ENCODE measurements around the gene FYN.

The FYN gene

DNA sequence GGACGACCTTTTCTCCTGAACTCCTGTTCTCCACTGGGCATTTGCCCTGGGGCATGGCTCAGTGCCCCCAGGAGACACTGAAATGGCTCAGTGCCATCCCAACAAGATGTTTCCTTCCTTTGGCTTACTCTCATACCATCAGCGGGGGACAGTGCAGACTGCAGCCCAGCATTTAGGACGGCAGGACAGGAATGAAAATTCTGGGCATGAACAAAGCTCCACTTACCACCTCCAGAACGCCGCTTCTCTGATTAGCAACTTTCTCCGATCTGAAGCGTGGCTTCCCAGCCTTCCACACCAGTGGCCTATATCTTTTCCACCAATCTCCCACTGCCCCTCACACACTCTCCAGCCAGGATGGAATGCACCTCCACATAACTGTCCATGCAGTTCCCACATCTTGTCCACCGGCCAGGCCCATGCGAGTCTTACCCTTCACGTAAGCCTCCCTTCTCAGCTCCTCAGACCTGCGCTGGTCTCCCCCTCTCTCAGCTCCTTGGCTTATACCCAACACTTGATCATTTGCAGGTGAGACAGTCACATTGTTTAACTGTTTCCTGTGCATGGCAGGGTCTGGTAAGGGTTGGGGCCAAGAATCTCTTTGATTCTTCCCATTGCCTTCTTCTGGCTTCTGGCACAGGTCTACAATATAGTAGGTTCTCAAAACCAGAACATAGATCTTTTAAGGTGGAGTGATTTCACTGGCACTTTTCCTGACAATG lies 114.5 kb downstream of the FYN start:
- DNase-seq (ENCODE audit: low read depth): no peak
- TF ChIP-seq, protein P1, sequence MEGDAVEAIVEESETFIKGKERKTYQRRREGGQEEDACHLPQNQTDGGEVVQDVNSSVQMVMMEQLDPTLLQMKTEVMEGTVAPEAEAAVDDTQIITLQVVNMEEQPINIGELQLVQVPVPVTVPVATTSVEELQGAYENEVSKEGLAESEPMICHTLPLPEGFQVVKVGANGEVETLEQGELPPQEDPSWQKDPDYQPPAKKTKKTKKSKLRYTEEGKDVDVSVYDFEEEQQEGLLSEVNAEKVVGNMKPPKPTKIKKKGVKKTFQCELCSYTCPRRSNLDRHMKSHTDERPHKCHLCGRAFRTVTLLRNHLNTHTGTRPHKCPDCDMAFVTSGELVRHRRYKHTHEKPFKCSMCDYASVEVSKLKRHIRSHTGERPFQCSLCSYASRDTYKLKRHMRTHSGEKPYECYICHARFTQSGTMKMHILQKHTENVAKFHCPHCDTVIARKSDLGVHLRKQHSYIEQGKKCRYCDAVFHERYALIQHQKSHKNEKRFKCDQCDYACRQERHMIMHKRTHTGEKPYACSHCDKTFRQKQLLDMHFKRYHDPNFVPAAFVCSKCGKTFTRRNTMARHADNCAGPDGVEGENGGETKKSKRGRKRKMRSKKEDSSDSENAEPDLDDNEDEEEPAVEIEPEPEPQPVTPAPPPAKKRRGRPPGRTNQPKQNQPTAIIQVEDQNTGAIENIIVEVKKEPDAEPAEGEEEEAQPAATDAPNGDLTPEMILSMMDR (IDR thresholded peaks at IDR 0.05; ENCODE audit: low read length, missing control alignments): no peak
- no peak overlapping the region for H3K4me3 ChIP-seq (replicated peaks; ENCODE audit: low read depth, low read length)

DNA sequence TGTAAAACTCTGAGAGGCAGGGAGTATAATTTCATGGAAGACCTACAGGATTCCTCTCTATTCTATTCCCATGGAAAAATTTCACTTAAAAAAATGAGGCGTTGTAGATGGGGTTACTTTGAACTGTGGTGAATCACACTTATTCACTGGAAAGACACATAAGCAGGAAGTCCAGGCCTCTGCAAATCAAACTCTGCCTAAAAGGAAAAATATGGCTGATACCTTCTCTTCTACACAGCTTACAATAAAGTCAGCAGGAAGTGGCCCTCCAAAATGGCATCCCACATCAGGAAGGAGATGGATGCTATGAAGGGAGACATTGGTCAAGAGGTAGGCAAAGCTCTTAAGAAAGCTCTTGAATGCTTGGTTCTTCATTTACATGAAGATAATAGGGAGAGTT lies 115.9 kb downstream of the FYN start:
- TF ChIP-seq, protein P1 (IDR thresholded peaks at IDR 0.05; ENCODE audit: low read length, missing control alignments): no peak
- H3K4me3 ChIP-seq (replicated peaks; ENCODE audit: low read depth, low read length): no peak overlapping the region
- peak; percentile 59 for DNase-seq (ENCODE audit: low read depth)

DNA sequence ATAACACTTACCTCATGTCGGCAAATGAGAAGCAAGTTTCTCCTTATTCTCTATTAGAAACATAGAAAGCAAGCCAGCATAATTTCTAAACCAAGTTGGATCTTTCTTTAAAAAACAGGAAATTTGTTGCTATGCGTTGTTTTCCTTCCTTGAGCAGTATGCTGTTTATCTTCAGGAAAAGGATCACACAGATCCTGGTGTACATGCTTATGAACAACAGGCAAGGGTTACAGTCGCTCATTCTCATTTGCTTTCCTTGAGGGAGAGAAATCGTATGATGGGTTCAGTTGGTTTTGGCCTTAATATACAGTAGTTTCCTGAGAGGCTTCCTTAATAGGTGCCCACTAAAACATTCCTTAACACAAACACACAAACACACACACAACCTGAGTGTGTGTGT lies 118.8 kb downstream of the FYN start:
- DNase-seq (ENCODE audit: low read depth): no peak
- no peak overlapping the region for H3K4me3 ChIP-seq (replicated peaks; ENCODE audit: low read depth, low read length)
- TF ChIP-seq, protein P1 (IDR thresholded peaks at IDR 0.05; ENCODE audit: low read length, missing control alignments): no peak

DNA sequence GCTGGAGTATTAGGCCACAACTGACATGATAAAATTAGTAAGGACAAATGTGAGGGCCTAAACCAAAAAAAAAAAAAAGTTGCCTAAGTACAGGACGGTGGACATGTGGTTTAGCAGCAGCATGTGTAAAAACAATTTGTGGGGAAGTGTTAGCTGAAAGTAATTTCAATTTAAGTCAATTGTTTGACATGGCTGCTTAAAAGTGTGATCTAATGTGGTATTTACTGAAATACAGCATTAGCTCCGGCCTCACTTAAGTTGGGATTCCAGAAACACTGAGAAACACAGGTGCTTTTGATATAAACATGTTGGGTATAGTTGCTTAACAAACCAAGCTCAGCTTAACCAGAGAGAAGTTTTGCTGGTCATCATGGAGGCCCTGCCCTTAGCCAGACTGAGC lies 119.7 kb downstream of the FYN start:
- TF ChIP-seq, protein P1 (IDR thresholded peaks at IDR 0.05; ENCODE audit: low read length, missing control alignments): no peak
- DNase-seq (ENCODE audit: low read depth): no peak
- H3K4me3 ChIP-seq (replicated peaks; ENCODE audit: low read depth, low read length): no peak overlapping the region

DNA sequence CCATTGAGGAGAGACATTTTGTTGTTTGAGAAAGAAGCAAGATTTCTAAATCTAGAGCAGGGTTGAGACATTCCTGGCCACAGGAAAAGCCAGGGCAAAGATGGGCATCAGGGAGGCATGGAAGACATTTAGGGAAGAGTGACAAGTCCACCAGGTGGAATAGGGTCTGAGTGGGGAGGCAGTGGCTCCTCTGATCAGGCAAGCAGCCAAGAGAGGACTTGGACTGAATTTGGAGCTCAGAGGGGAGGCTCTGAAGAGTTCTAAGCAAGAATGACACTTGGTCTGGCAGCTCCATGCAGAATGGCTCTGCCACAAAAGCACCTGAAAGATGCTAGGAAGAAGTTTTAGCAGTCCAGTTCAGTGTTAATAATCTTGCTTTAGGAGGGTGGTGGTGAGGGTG lies 120.8 kb downstream of the FYN start:
- DNase-seq (ENCODE audit: low read depth): no peak
- H3K4me3 ChIP-seq (replicated peaks; ENCODE audit: low read depth, low read length): no peak overlapping the region
- TF ChIP-seq, protein P1 (IDR thresholded peaks at IDR 0.05; ENCODE audit: low read length, missing control alignments): no peak

DNA sequence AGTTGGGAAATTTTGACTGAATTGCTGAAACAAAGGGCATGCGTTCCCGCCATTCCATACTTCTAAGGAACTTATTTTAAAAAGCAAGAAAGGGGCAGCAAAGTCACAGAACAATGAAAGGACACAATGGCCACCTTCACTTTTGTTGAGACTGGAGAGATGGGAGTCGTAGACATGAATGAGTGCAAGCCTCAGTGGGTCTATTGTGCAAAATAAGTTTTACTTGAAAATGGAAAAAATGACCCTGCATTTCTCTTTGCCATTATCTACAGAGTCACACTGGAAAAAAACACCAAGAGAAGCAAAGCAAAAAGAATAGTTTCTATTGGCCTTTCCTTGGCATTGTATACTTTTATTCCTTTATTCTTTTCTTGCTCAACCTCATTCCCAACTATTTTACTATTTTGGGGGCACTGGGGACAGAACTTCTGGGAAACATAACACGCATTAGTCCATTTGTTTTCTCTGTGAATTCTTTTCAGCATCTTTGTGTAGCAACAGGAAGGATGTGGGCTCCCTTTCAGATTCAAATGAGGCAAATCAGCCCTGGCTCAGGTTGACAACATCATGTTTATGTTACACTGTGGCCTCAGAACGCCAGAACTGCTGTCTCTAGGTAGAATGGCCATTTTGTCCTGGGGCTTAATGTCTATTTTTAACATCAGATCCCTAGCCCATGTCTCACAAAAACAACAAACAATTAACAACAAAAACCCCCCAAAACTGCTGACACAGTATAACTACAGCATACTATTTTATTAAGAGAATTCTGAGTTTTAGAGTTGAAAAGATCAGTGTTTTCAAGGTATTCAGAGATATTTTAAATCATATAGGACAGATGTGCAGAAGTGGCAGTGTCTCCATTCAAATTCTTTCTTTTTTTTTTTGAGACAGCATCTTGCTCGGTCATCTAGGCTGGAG lies 122.2 kb downstream of the FYN start:
- TF ChIP-seq, protein P1 (IDR thresholded peaks at IDR 0.05; ENCODE audit: low read length, missing control alignments): no peak
- no peak overlapping the region for H3K4me3 ChIP-seq (replicated peaks; ENCODE audit: low read depth, low read length)
- DNase-seq (ENCODE audit: low read depth): peak; percentile 97

Data from fibroblast of pulmonary artery (primary cell).